ENCODE data around the gene NQO2.
"Not testable (repeated sequence)": the region's sequence is repeated elsewhere in the genome, so short reads cannot be mapped to it uniquely, and the experiment has no call there.

DNA sequence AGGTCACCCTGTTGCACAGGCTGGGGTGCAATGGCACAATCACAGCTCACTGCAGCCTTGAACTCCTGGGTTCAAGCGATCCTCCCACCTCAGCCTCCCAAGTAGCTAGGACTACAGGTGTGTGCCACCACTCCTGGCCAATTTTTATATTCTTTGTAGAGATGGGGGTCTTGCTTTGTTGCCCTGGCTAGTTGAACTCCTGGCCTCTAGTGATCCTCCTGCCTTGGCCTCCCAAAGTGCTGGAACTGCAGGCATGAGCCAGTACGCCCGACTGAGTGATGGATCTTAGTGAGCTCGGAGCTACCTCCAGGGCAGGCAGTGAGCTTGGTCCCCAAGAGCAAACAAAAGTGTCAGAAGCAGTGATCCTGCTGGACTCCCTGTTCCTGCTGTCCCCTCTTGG lies 48.3 kb downstream of the NQO2 start:
- TF ChIP-seq EZH2 (IDR thresholded peaks at IDR 0.05; ENCODE audit: borderline replicate concordance, insufficient read depth, low read depth, low read length, poor library complexity, severe bottlenecking), result not testable (repeated sequence)
- TF ChIP-seq, protein P1, sequence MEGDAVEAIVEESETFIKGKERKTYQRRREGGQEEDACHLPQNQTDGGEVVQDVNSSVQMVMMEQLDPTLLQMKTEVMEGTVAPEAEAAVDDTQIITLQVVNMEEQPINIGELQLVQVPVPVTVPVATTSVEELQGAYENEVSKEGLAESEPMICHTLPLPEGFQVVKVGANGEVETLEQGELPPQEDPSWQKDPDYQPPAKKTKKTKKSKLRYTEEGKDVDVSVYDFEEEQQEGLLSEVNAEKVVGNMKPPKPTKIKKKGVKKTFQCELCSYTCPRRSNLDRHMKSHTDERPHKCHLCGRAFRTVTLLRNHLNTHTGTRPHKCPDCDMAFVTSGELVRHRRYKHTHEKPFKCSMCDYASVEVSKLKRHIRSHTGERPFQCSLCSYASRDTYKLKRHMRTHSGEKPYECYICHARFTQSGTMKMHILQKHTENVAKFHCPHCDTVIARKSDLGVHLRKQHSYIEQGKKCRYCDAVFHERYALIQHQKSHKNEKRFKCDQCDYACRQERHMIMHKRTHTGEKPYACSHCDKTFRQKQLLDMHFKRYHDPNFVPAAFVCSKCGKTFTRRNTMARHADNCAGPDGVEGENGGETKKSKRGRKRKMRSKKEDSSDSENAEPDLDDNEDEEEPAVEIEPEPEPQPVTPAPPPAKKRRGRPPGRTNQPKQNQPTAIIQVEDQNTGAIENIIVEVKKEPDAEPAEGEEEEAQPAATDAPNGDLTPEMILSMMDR (IDR thresholded peaks at IDR 0.05), result not testable (repeated sequence)
